ENCODE measurements around the gene MARCKS.
"Not testable (repeated sequence)": the region's sequence is repeated elsewhere in the genome, so short reads cannot be mapped to it uniquely, and the experiment has no call there.

The MARCKS gene

GRCh38 chr6:113884011-113884410, 26.9 kb downstream of the MARCKS start:
- no peak for DNase-seq (ENCODE audit: low read depth in 3 of 3)

- DNase-seq (ENCODE audit: low read depth in 3 of 3) = no peak
Measured at GRCh38 chr6:113886512-113886911, 29.4 kb downstream of the MARCKS start.

- no peak for DNase-seq (ENCODE audit: low read depth in 3 of 3)
Measured at GRCh38 chr6:113888493-113888892, 31.3 kb downstream of the MARCKS start.

- no peak for DNase-seq (ENCODE audit: low read depth in 3 of 3)
Measured at GRCh38 chr6:113888956-113889630, 31.9 kb downstream of the MARCKS start.

GRCh38 chr6:113893451-113893850, 36.3 kb downstream of the MARCKS start:
- DNase-seq (ENCODE audit: low read depth in 3 of 3) = no peak

- DNase-seq (ENCODE audit: low read depth in 3 of 3) = no peak
Measured at GRCh38 chr6:113893866-113894265, 36.7 kb downstream of the MARCKS start.

- DNase-seq (ENCODE audit: low read depth in 3 of 3) = no peak
Measured at GRCh38 chr6:113894712-113895674, 37.8 kb downstream of the MARCKS start.

GRCh38 chr6:113901482-113901881, 44.3 kb downstream of the MARCKS start:
- DNase-seq (ENCODE audit: low read depth in 3 of 3) = no peak

GRCh38 chr6:113903666-113904330, 46.7 kb downstream of the MARCKS start:
- no peak for DNase-seq (ENCODE audit: low read depth in 3 of 3)

GRCh38 chr6:113907102-113907815, 50.1 kb downstream of the MARCKS start:
- no peak for DNase-seq (ENCODE audit: low read depth in 3 of 3)

GRCh38 chr6:113908801-113909200, 51.7 kb downstream of the MARCKS start:
- no peak for DNase-seq (ENCODE audit: low read depth in 3 of 3)

GRCh38 chr6:113909224-113909856, 52.2 kb downstream of the MARCKS start:
- DNase-seq (ENCODE audit: low read depth in 3 of 3) = no peak

GRCh38 chr6:113910285-113910684, 53.1 kb downstream of the MARCKS start:
- DNase-seq (ENCODE audit: low read depth in 3 of 3) = not testable (repeated sequence)

All from stimulated activated CD4-positive, alpha-beta T cell treated with anti-CD3 and anti-CD28 coated beads, TNF-alpha, amount 100 ng/mL, for 4 hours (primary cell).